ENCODE results near the gene ICAM4.
"Not testable (repeated sequence)": the region's sequence is repeated elsewhere in the genome, so short reads cannot be mapped to it uniquely, and the experiment has no call there.

ICAM4 gene

GRCh38 chr19:10269333-10270179 lies 17.2 kb upstream of the ICAM4 start:
- no peak for DNase-seq

DNA sequence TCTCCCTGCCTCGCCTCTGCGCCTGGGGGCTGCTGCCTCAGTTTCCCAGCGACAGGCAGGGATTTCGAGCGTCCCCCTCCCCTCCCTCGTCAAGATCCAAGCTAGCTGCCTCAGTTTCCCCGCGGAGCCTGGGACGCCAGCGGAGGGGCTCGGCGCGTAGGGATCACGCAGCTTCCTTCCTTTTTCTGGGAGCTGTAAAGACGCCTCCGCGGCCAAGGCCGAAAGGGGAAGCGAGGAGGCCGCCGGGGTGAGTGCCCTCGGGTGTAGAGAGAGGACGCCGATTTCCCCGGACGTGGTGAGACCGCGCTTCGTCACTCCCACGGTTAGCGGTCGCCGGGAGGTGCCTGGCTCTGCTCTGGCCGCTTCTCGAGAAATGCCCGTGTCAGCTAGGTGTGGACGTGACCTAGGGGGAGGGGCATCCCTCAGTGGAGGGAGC lies 16.6 kb upstream of the ICAM4 start:
- DNase-seq, result no peak

GRCh38 chr19:10270616-10271394 lies 15.9 kb upstream of the ICAM4 start, which contains the start of gene ICAM1:
TSS of gene ICAM1 (plus strand) at chr19:10271120. CDS start at chr19:10271160, 40 bp downstream.
- no peak for DNase-seq

DNA sequence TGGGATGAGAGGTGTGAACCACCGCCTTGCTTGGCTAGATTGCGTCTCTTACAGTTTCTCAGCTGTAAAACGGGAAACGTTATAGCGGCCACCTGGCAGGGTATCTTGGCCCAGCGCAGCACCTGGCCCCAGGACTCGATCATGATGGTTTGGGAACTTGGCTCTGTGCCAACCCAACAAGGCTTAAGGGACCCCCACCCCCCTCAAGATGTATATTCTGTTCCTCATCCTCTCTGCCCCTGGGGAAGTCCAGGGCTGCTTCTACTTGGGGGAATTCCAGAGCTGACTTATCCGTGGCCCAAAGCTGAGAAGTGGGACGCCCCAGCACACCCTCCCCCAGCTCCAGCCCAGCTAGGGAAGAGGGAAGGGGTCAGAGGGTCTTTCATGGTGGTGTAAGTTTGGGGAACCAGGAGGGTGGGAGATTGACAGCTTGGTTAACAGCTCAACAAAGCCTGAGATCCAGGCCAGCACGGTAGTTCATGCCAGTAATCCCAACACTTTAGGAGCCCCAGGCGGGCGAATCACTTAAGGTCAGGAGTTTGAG lies 15.1 kb upstream of the ICAM4 start:
- DNase-seq, result no peak

- no peak for DNase-seq
Observed at GRCh38 chr19:10274589-10274988, 12.2 kb upstream of the ICAM4 start.

GRCh38 chr19:10277795-10278589 lies 8.8 kb upstream of the ICAM4 start:
- DNase-seq, result no peak

GRCh38 chr19:10278935-10279334 lies 7.8 kb upstream of the ICAM4 start:
- no peak for DNase-seq

DNA sequence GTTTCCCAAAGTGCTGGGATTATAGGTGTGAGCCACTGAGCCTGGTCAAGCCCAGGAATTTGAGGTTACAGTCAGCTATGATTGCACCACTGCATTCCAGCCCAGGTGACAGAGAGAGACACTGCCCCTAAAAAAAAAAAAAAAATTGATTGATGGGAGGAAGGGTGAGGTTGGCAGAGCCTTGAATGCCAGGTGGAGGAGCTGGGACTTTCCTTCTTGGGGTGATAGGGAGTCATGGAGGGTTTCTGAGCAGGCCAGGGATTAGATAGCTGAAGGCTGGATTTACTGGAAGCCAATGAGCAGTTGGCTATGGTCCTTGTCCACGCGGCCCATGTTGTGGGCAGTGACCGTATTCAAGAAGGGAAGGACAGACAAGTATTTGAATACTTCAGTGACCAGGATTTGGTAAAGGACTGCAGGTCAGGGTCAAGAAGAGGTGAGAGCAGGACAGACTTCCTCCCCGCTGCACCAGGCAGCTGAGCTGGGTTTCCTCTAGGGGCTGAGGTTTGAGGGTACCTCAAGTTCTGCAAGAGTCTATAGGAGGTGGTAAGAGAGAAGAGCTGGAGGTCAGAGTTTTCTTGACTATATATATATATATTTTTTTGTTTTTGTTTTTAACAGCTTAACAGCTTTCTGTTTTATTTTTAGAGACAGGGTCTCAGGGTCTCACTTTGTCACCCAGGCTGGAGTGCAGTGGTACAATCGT lies 6.9 kb upstream of the ICAM4 start:
- no peak for DNase-seq

DNA sequence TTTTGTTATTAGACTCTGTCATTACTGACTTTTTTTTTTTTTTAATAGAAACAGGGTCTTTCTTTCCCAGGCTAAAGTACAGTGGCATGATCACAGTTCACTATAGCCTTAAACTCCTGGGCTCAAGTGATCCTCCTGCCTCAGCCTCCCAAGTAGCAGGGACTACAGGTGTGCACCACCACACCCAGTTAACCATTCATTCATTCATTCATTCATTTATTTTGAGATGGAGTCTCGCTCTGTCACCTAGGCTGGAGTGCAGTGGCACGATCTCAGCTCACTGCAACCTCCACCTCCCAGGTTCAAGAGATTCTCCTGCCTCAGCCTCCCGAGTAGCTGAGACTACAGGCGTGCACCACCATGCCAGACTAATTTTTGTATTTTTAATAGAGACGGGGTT lies 4.7 kb upstream of the ICAM4 start:
- DNase-seq, result not testable (repeated sequence)

DNA sequence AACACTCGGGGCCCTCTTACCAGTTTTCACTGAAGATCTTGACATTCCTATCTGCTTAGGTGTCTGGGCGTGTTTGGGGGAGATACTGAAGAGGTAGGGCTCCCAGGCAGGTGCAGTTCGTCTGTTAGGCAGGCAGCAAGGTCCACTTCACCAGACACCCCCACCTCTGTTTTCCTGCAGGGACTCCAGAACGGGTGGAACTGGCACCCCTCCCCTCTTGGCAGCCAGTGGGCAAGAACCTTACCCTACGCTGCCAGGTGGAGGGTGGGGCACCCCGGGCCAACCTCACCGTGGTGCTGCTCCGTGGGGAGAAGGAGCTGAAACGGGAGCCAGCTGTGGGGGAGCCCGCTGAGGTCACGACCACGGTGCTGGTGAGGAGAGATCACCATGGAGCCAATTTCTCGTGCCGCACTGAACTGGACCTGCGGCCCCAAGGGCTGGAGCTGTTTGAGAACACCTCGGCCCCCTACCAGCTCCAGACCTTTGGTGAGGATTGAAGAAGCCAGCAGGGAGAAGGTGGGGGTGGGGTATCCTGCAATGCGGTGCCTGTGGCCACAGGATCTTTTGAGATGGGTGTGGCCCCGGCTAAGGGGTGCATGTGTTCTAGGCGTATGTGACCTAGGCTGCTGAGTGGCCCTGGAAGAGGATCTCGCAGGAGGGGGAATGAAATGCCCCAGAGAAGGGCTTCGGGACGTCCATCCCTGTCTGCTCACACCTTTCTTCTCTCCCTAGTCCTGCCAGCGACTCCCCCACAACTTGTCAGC lies 3.3 kb upstream of the ICAM4 start:
- DNase-seq, result no peak

GRCh38 chr19:10284065-10284959 lies 2.4 kb upstream of the ICAM4 start:
- DNase-seq, result no peak

GRCh38 chr19:10284960-10285278 lies 1.8 kb upstream of the ICAM4 start:
- DNase-seq, result no peak

GRCh38 chr19:10285393-10285792 lies 1.4 kb upstream of the ICAM4 start:
- no peak for DNase-seq

- DNase-seq, result no peak
Observed at GRCh38 chr19:10288662-10289166, 2.0 kb downstream of the ICAM4 start.

DNA sequence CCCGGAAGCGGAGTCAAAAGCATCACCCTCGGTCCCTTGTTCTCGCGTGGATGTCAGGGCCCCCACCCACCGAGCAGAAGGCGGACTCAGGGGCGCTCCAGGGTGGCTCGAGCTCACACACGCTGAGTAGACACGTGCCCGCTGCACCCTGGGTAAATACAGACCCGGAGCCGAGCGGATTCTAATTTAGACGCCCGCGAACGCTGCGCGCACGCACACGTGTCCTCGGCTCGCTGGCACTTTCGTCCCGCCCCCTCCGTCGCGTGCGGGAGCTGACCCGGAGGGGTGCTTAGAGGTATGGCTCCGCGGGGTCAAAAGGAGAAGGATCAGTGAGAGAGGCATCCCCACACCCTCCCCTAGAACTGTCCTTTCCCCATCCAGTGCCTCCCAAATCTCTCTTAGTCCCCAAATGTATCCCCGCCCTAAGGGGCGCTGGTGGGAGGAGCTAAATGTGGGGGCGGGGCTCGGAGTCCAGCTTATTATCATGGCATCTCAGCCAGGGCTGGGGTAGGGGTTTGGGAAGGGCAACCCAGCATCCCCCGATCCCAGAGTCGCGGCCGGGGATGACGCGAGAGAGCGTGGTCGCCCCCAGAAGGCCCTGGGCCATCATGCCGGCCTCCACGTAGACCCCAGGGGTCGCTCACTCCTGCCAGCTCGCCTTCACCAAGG lies 2.5 kb downstream of the ICAM4 start:
- no peak for DNase-seq

DNA sequence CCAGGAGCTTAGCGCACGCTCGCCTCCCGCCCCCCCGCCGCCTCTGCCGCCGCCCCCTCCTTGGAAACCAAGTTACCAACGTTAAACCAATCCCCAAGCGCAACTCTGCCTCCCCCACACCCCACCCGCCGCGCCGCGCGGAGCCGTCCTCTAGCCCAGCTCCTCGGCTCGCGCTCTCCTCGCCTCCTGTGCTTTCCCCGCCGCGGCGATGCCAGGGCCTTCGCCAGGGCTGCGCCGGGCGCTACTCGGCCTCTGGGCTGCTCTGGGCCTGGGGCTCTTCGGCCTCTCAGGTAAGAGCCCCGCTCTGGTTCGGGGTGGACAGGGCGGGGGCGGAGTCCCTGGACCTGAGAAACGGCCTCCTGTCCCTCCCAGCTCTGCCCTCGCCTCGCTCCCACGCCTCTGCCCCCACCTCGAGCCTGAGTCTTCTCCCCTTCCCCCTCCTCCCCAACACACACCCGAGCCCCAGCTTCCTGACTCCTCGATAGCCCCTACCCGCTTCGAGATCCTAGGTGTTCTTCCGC lies 3.1 kb downstream of the ICAM4 start, which contains the start of gene ICAM5:
ICAM5 (plus strand) TSS at position 117 of the 521 bp plus-strand sequence; CDS start at position 209, 92 bp downstream.
- no peak for DNase-seq

- DNase-seq, result no peak
Observed at GRCh38 chr19:10290357-10290875, 3.7 kb downstream of the ICAM4 start.

DNA sequence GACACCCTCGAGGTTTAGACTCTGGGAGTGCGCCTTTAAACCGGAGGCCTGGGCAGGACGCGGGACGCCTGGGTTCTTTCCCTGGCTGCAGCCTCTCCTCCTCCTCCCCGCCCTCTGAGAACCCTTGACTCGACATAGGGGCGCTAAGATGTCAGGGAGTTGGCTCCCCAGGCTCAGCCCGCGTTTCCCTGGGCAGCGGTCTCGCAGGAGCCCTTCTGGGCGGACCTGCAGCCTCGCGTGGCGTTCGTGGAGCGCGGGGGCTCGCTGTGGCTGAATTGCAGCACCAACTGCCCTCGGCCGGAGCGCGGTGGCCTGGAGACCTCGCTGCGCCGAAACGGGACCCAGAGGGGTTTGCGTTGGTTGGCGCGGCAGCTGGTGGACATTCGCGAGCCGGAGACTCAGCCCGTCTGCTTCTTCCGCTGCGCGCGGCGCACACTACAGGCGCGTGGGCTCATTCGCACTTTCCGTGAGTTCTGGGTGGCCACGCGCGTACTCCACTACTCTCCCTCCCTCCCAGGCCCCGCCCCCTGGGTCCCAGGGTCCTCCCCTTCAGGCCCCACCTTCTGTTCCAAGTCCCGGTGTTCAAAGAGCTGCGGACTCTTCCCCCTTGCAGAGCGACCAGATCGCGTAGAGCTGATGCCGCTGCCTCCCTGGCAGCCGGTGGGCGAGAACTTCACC lies 4.3 kb downstream of the ICAM4 start:
- DNase-seq, result no peak

Measured in SIG-M5 (cell line).